Caco-2 (cell line): ENCODE data around the gene TUT4. TPM values are rescaled to one million over a fixed set of nuclear protein-coding genes. Genes with fewer than 3 reads are reported as not detected.

Experiments used
- BruUV-seq: library from RNA; stranded (reverse); fragments of 400-500 nt; replicated peaks from 2 replicates; lab custom pipeline; 2021; lab: Mats Ljungman, UMichigan
- CTCF ChIA-PET: fragments of 300-600 bp; sonication (Branson Sonifier 250); formaldehyde crosslinking; loops from one replicate; lab custom pipeline; 2022; ENCODE audit warnings: antibody characterized with exemption; lab: Charles Lee
- POLR2A ChIA-PET: fragments of 300-600 bp; sonication (Branson Sonifier 250); formaldehyde crosslinking; loops from one replicate; lab custom pipeline; 2022; ENCODE audit warnings: antibody characterized with exemption; lab: Charles Lee
- DNase-seq, 2 experiments: peaks; one replicate each; pipeline versions ENCODE4 v3.0.0 to v3.0.0-alpha.2; 2020 to 2022
- H3K27me3 ChIP-seq: replicated peaks from 2 replicates; pipeline ENCODE4 v1.6.0; 2011; ENCODE audit warnings: low read length; ENCODE audit not compliant: control insufficient read depth, insufficient read depth
- H3K36me3 ChIP-seq: 2 replicates; pipeline ENCODE4 v1.5.1; 2011; ENCODE audit warnings: low read length; ENCODE audit not compliant: control insufficient read depth, insufficient read depth
- H3K4me1 ChIP-seq: fragments of 250-450 bp; sonication (Bioruptor Pico); 2 replicates; pipeline ENCODE4 v1.5.1; 2020; ENCODE audit warnings: mild to moderate bottlenecking
- H3K4me3 ChIP-seq: 2 replicates; pipeline ENCODE4 v1.5.1; 2011; ENCODE audit warnings: low read depth, mild to moderate bottlenecking, control low read depth, low read length
- H3K9me3 ChIP-seq: fragments of 250-450 bp; sonication (Bioruptor Pico); 2 replicates; pipeline ENCODE4 v1.5.1; 2020; ENCODE audit warnings: mild to moderate bottlenecking, moderate library complexity
- H3K27ac Mint-ChIP-seq: one replicate; pipeline ENCODE4 v1.8.0; 2022; ENCODE audit warnings: mixed read lengths; ENCODE audit not compliant: unreplicated experiment
- H3K27me3 Mint-ChIP-seq: one replicate; pipeline ENCODE4 v1.8.0; 2022; ENCODE audit warnings: mixed read lengths; ENCODE audit not compliant: insufficient read depth, unreplicated experiment
- H3K36me3 Mint-ChIP-seq: one replicate; pipeline ENCODE4 v1.8.0; 2022; ENCODE audit warnings: mild to moderate bottlenecking, mixed read lengths; ENCODE audit not compliant: insufficient read depth, unreplicated experiment
- H3K4me1 Mint-ChIP-seq: one replicate; pipeline ENCODE4 v1.8.0; 2022; ENCODE audit warnings: low read depth, mixed read lengths; ENCODE audit not compliant: unreplicated experiment
- H3K4me3 Mint-ChIP-seq: one replicate; pipeline ENCODE4 v1.8.0; 2022; ENCODE audit warnings: mild to moderate bottlenecking, moderate library complexity, mixed read lengths; ENCODE audit not compliant: unreplicated experiment
- H3K9me3 Mint-ChIP-seq: one replicate; pipeline ENCODE4 v1.8.0; 2022; ENCODE audit warnings: mixed read lengths; ENCODE audit not compliant: unreplicated experiment
- intact Hi-C: fragments of 100-400 bp; cut with micrococcal nuclease; formaldehyde crosslinking; loops from one replicate; pipeline ENCODE4 v1.10.0; 2022; ENCODE audit not compliant: unreplicated experiment
- total RNA-seq: library from RNA; stranded (reverse); gene quantifications from 2 replicates; pipeline ENCODE4 v1.2.3, GENCODE V29; 2022
- TF ChIP-seq, protein P1 (sequence below), 2 experiments: fragments of 200-600 bp in 1 of 2; IDR thresholded peaks; 1 replicate in 1 of 2; 2 replicates in 1 of 2; pipeline versions ENCODE4 v1.5.1 to v1.8.0; 2011 to 2022; ENCODE audit warnings: antibody characterized with exemption in 1 of 2, control low read depth in 1 of 2, inconsistent platforms in 1 of 2, low read depth in 1 of 2, low read length in 1 of 2, mild to moderate bottlenecking in 1 of 2, moderate library complexity in 1 of 2; ENCODE audit not compliant: insufficient read depth in 1 of 2, severe bottlenecking in 1 of 2, unreplicated experiment in 1 of 2

The TUT4 gene
- total RNA-seq, 1 experiment from 2014 or later: 54.9 TPM

DNA sequence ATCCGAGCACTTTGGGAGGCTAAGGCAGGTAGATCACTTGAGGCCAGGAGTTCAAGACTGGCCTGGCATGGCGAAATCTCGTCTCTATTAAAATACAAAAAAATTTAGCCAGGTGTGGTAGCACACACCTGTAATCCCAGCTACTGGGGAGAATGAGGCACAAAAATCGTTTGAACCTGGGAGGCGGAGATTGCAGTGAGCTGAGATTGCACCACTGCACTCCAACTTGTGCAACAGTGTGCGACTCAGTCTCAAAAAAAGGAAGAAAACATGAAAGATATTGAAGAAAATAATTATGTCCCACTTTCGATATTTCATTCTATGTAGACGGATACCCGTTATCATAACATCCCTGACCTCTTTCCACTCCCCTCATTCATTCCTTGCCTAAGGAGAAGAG, 19.2 kb downstream of the TUT4 start:
- ChIA-PET CTCF (no interaction called here), POLR2A (no interaction called here)
- Histone ChIP-seq H3K9me3 (peaks cover 14% of the 10 kb centered on the region), H3K4me1 (no peaks in the 10 kb centered on the region), H3K27me3 (no peaks in the 10 kb centered on the region), H3K36me3 (no peaks in the 10 kb centered on the region), H3K4me3 (no peak overlapping the region)
- intact Hi-C loops: no loop called here
- Mint-ChIP-seq H3K4me1 (peaks cover 13% of the 10 kb centered on the region), H3K4me3 (no peak overlapping the region), H3K27me3 (no peaks in the 10 kb centered on the region), H3K36me3 (no peaks in the 10 kb centered on the region), H3K27ac (no peak overlapping the region), H3K9me3 (peaks cover 14% of the 10 kb centered on the region)
- TF ChIP-seq, protein P1, sequence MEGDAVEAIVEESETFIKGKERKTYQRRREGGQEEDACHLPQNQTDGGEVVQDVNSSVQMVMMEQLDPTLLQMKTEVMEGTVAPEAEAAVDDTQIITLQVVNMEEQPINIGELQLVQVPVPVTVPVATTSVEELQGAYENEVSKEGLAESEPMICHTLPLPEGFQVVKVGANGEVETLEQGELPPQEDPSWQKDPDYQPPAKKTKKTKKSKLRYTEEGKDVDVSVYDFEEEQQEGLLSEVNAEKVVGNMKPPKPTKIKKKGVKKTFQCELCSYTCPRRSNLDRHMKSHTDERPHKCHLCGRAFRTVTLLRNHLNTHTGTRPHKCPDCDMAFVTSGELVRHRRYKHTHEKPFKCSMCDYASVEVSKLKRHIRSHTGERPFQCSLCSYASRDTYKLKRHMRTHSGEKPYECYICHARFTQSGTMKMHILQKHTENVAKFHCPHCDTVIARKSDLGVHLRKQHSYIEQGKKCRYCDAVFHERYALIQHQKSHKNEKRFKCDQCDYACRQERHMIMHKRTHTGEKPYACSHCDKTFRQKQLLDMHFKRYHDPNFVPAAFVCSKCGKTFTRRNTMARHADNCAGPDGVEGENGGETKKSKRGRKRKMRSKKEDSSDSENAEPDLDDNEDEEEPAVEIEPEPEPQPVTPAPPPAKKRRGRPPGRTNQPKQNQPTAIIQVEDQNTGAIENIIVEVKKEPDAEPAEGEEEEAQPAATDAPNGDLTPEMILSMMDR (IDR thresholded peaks at IDR 0.05; ENCODE audit: insufficient read depth in 1 of 2, low read depth in 1 of 2, low read length in 1 of 2, severe bottlenecking in 1 of 2, unreplicated experiment in 1 of 2): no peak
- no peak for DNase-seq
- BruUV-seq: no TSS peak

DNA sequence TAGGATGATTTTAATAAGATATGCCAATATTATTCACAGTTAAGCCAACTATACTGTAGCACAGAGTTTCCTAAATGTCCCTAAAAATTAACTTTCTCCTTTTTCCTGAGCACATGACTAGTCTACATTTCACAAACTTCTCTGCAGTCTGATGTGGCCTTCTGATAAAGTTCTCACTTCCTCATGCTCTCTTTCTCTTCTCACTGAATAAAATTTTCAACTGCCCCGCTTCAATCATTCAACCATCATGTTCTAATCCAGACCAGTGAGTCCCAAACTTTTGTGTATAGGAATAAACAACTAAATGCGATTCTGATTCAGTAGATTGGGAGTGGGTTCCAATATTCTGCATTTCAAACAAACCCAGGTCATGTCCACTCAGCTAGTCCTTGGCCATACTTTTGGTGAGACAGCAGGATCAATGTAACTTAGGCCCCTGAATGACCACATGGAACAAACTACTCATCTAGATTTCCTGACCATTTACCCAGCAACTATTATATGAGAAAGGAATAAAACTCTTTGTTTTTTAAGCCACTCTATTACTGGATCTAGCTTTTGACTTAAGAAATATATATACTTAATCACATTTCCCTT, 20.1 kb downstream of the TUT4 start:
- peaks cover 2% of the 10 kb centered on the region; the same call in 1 of the 2 replicates for H3K36me3 ChIP-seq

GRCh38 chr1:52532247-52532646, 20.6 kb downstream of the TUT4 start:
- ChIA-PET POLR2A (no interaction called here), CTCF (no interaction called here)
- H3K9me3 ChIP-seq: peaks cover 14% of the 10 kb centered on the region
- DNase-seq: no peak
- no peak overlapping the region for H3K4me3 ChIP-seq
- H3K4me1 Mint-ChIP-seq: peaks cover 13% of the 10 kb centered on the region
- H3K4me3 Mint-ChIP-seq: no peak overlapping the region
- H3K4me1 ChIP-seq: no peaks in the 10 kb centered on the region
- BruUV-seq: no TSS peak
- intact Hi-C loops: no loop called here
- TF ChIP-seq, protein P1 (IDR thresholded peaks at IDR 0.05; ENCODE audit: insufficient read depth in 1 of 2, low read depth in 1 of 2, low read length in 1 of 2, severe bottlenecking in 1 of 2, unreplicated experiment in 1 of 2): no peak
- no peaks in the 10 kb centered on the region for H3K27me3 Mint-ChIP-seq
- peaks cover 2% of the 10 kb centered on the region; the same call in 1 of the 2 replicates for H3K36me3 ChIP-seq
- peaks cover 14% of the 10 kb centered on the region for H3K9me3 Mint-ChIP-seq
- H3K27ac Mint-ChIP-seq: no peak overlapping the region
- H3K36me3 Mint-ChIP-seq: peaks cover 7% of the 10 kb centered on the region
- H3K27me3 ChIP-seq: no peaks in the 10 kb centered on the region

More for the DNA sequence above, 20.1 kb downstream of the TUT4 start:
- H3K9me3 ChIP-seq: peaks cover 14% of the 10 kb centered on the region
- TF ChIP-seq, protein P1 (IDR thresholded peaks at IDR 0.05; ENCODE audit: insufficient read depth in 1 of 2, low read depth in 1 of 2, low read length in 1 of 2, severe bottlenecking in 1 of 2, unreplicated experiment in 1 of 2): no peak
- no peak overlapping the region for H3K4me3 ChIP-seq
- Mint-ChIP-seq H3K36me3 (peaks cover 1% of the 10 kb centered on the region), H3K27me3 (no peaks in the 10 kb centered on the region), H3K4me3 (no peak overlapping the region), H3K27ac (no peak overlapping the region), H3K4me1 (peaks cover 13% of the 10 kb centered on the region), H3K9me3 (peaks cover 14% of the 10 kb centered on the region)
- ChIA-PET POLR2A (no interaction called here), CTCF (no interaction called here)
- BruUV-seq: no TSS peak
- intact Hi-C loops: no loop called here
- H3K4me1 ChIP-seq: no peaks in the 10 kb centered on the region
- no peaks in the 10 kb centered on the region for H3K27me3 ChIP-seq
- no peak for DNase-seq
